ENCODE results near the gene LOX. TPM values are rescaled to one million over a fixed set of nuclear protein-coding genes. Genes with fewer than 3 reads are reported as not detected.

Gene LOX
- total and polyA plus RNA-seq, 9 of the 15 experiments (the other 6 are each of a cell fraction or from before 2014, with no cell fraction given), result 0.06 to 0.09 TPM; not detected in 7

GRCh38 chr5:122015471-122015870 is 62.6 kb downstream of the LOX start (continued):
- no peak for TF ChIP-seq TCFL5 (CRISPR knock-in tag; conservative IDR thresholded peaks at IDR 0.05)

- WGBS (ENCODE audit: insufficient coverage, low coverage, missing lambda C conversion rate), result 87% methylated on average over 6 of the region's 6 CpGs
- H3K4me2 ChIP-seq (ENCODE audit: insufficient read depth, low read length), result no peak overlapping the region
- no peaks in the 10 kb centered on the region for H3K27me3 ChIP-seq (ENCODE audit: control insufficient read depth in 2 of 2, insufficient read depth in 2 of 2, low read length in 2 of 2)
- no peaks in the 10 kb centered on the region for H4K20me1 ChIP-seq (replicated peaks; ENCODE audit: control insufficient read depth, insufficient read depth, low read length)
- no peak overlapping the region for H3K9ac ChIP-seq (ENCODE audit: insufficient read depth in 1 of 2, low read depth in 2 of 2, low read length in 2 of 2)
- in situ Hi-C loops (cut with MboI), result no loop called here
- no peak for TF ChIP-seq ZC3H8 (IDR thresholded peaks at IDR 0.05)
- TF ChIP-seq ZNF449 (CRISPR knock-in tag; IDR thresholded peaks at IDR 0.05), result no peak
- no peak for TF ChIP-seq SUPT5H (IDR thresholded peaks at IDR 0.05)
- TF ChIP-seq ZBTB26 (CRISPR knock-in tag; IDR thresholded peaks at IDR 0.05), result no peak
- TF ChIP-seq ZNF143 (CRISPR knock-in tag; IDR thresholded peaks at IDR 0.05), result no peak
- TF ChIP-seq ZNF347 (CRISPR knock-in tag; IDR thresholded peaks at IDR 0.05; ENCODE audit: low read depth), result no peak
- H3K27ac ChIP-seq (ENCODE audit: extremely low read depth, low read depth, low read length), result no peak overlapping the region
- ATAC-seq (no peak), FAIRE-seq (no peak), DNase-seq (ENCODE audit: extremely low read depth in 1 of 4, low spot score in 3 of 4) (no peak)
- intact Hi-C loops (cut with micrococcal nuclease), result no loop called here
- no TSS peak for BruUV-seq (replicated peaks)
- no peaks in the 10 kb centered on the region for H3K9me1 ChIP-seq (ENCODE audit: control insufficient read depth, insufficient read depth, low read length)
- no peak overlapping the region for H2AFZ ChIP-seq (ENCODE audit: low read depth, low read length)
- H3K4me3 ChIP-seq, result no peak overlapping the region
- H3K36me3 ChIP-seq (ENCODE audit: control insufficient read depth, insufficient read depth, low read length), result 0 out of 3 replicates have a peak, but pooled peaks cover 2% of the 10 kb centered on the region
- H3K9me3 ChIP-seq (replicated peaks; ENCODE audit: control insufficient read depth, insufficient read depth, low read depth, low read length), result no peaks in the 10 kb centered on the region
- H3K4me1 ChIP-seq (replicated peaks in 1 of 2; ENCODE audit: control insufficient read depth in 2 of 2, insufficient read depth in 2 of 2, low read length in 2 of 2), result no peaks in the 10 kb centered on the region
- ChIA-PET POLR2A (interaction anchor here (0.7 kb wide), 1 partner anchor 73 kb away, joined by 3 read pairs; no protein-coding TSS in a partner anchor), CTCF (ENCODE audit: low intra/inter-chr PET ratio) (no interaction called here)
- H3K79me2 ChIP-seq (ENCODE audit: control insufficient read depth, insufficient read depth, low read length), result peaks cover 22% of the 10 kb centered on the region
Measured at GRCh38 chr5:122014236-122014935, 63.7 kb downstream of the LOX start.

Other genes with a start within 250 kb of the LOX start
- gene FTMT, start 226.4 kb downstream of the LOX start, total RNA-seq (2014; rRNA removed), result not detected in 2 replicates
- not detected in 2 replicates for gene FTMT, start 226.4 kb downstream of the LOX start, total RNA-seq (2014; rRNA removed; fragmentation: Illumina TruSeq; extraction: Trizol)
- gene FTMT, start 226.4 kb downstream of the LOX start, total RNA-seq (2015; rRNA removed; fragmentation: Illumina TruSeq; extraction: Trizol), result not detected in 2 replicates
- gene FTMT, start 226.4 kb downstream of the LOX start, total RNA-seq (2021), result not detected in 2 replicates
- gene FTMT, start 226.4 kb downstream of the LOX start, polyA plus RNA-seq (2011; rRNA removed), result not detected in 2 replicates
- not detected in 2 replicates for gene FTMT, start 226.4 kb downstream of the LOX start, polyA plus RNA-seq (2014; fragmentation: Illumina TruSeq; extraction: Trizol)
- gene FTMT, start 226.4 kb downstream of the LOX start, polyA plus RNA-seq (2014; fragmentation: Nextera tagmentation; extraction: Ambion mirVana), result not detected
- not detected in 2 replicates for gene FTMT, start 226.4 kb downstream of the LOX start, polyA plus RNA-seq (2014; rRNA removed)
- gene SRFBP1, start 116.3 kb downstream of the LOX start, total RNA-seq (2014; rRNA removed), result 11.3 and 13.0 TPM in 2 replicates
- 24.7 and 28.9 TPM in 2 replicates for gene SRFBP1, start 116.3 kb downstream of the LOX start, total RNA-seq (2014; rRNA removed; fragmentation: Illumina TruSeq; extraction: Trizol)
- 25.4 and 30.0 TPM in 2 replicates for gene SRFBP1, start 116.3 kb downstream of the LOX start, total RNA-seq (2015; rRNA removed; fragmentation: Illumina TruSeq; extraction: Trizol)
- 13.5 and 14.9 TPM in 2 replicates for gene SRFBP1, start 116.3 kb downstream of the LOX start, total RNA-seq (2021)
- gene SRFBP1, start 116.3 kb downstream of the LOX start, polyA plus RNA-seq (2011; rRNA removed), result 7.4 and 10.8 TPM in 2 replicates
- gene SRFBP1, start 116.3 kb downstream of the LOX start, polyA plus RNA-seq (2014; fragmentation: Illumina TruSeq; extraction: Trizol), result 13.0 and 16.3 TPM in 2 replicates
- gene SRFBP1, start 116.3 kb downstream of the LOX start, polyA plus RNA-seq (2014; fragmentation: Nextera tagmentation; extraction: Ambion mirVana), result 10 to 100 TPM; 16.1 to 17.0 TPM
- 10.6 and 11.7 TPM in 2 replicates for gene SRFBP1, start 116.3 kb downstream of the LOX start, polyA plus RNA-seq (2014; rRNA removed)
- gene ZNF474, start 51.3 kb upstream of the LOX start, total RNA-seq (2014; rRNA removed), result 0.08 and 0.50 TPM in 2 replicates
- gene ZNF474, start 51.3 kb upstream of the LOX start, total RNA-seq (2014; rRNA removed; fragmentation: Illumina TruSeq; extraction: Trizol), result 0.45 and 0.47 TPM in 2 replicates
- gene ZNF474, start 51.3 kb upstream of the LOX start, total RNA-seq (2015; rRNA removed; fragmentation: Illumina TruSeq; extraction: Trizol), result 0.26 and 0.62 TPM in 2 replicates
- 0.16 and 0.25 TPM in 2 replicates for gene ZNF474, start 51.3 kb upstream of the LOX start, total RNA-seq (2021)
- 0.31 and 0.45 TPM in 2 replicates for gene ZNF474, start 51.3 kb upstream of the LOX start, polyA plus RNA-seq (2011; rRNA removed)
- 0.22 and 0.31 TPM in 2 replicates for gene ZNF474, start 51.3 kb upstream of the LOX start, polyA plus RNA-seq (2014; fragmentation: Illumina TruSeq; extraction: Trizol)
- gene ZNF474, start 51.3 kb upstream of the LOX start, polyA plus RNA-seq (2014; fragmentation: Nextera tagmentation; extraction: Ambion mirVana), result under 1 TPM; 0.35 to 0.39 TPM
- gene ZNF474, start 51.3 kb upstream of the LOX start, polyA plus RNA-seq (2014; rRNA removed), result 0.13 and 0.21 TPM in 2 replicates
- 0.08 TPM in 1 of 2 replicates, not detected in the other for gene SNCAIP, start 234.0 kb upstream of the LOX start, total RNA-seq (2014; rRNA removed)
- not detected in 2 replicates for gene SNCAIP, start 234.0 kb upstream of the LOX start, total RNA-seq (2014; rRNA removed; fragmentation: Illumina TruSeq; extraction: Trizol)
- gene SNCAIP, start 234.0 kb upstream of the LOX start, total RNA-seq (2015; rRNA removed; fragmentation: Illumina TruSeq; extraction: Trizol), result not detected in 2 replicates
- gene SNCAIP, start 234.0 kb upstream of the LOX start, total RNA-seq (2021), result not detected in 2 replicates
- gene SNCAIP, start 234.0 kb upstream of the LOX start, polyA plus RNA-seq (2011; rRNA removed), result not detected in 2 replicates
- not detected in 2 replicates for gene SNCAIP, start 234.0 kb upstream of the LOX start, polyA plus RNA-seq (2014; fragmentation: Illumina TruSeq; extraction: Trizol)
- not detected for gene SNCAIP, start 234.0 kb upstream of the LOX start, polyA plus RNA-seq (2014; fragmentation: Nextera tagmentation; extraction: Ambion mirVana)
- 0.04 TPM in 1 of 2 replicates, not detected in the other for gene SNCAIP, start 234.0 kb upstream of the LOX start, polyA plus RNA-seq (2014; rRNA removed)

All from K562 (cell line).